Measurements from ENCODE around the gene ABLIM2. TPM values are rescaled to one million over a fixed set of nuclear protein-coding genes. Genes with fewer than 3 reads are reported as not detected.

ABLIM2 gene
- total RNA-seq, 6 experiments from 2014 or later: 0.14 TPM; not detected in 5

- Mint-ChIP-seq H3K27me3 (ENCODE audit: insufficient read depth) (peaks cover 6% of the 10 kb centered on the region), H3K9me3 (no peaks in the 10 kb centered on the region), H3K36me3 (ENCODE audit: low read depth) (peaks cover 42% of the 10 kb centered on the region), H3K27ac (peak overlapping the region; percentile 30), H3K4me3 (no peak overlapping the region), H3K4me1 (ENCODE audit: low read depth) (peaks cover 58% of the 10 kb centered on the region)
- TF ChIP-seq CTCF (IDR thresholded peaks at IDR 0.05): no peak
- no peak for DNase-seq
Observed at GRCh38 chr4:7917669-7918068, 240.9 kb downstream of the ABLIM2 start.

- Mint-ChIP-seq H3K4me1 (ENCODE audit: low read depth) (peaks cover 68% of the 10 kb centered on the region), H3K27me3 (ENCODE audit: insufficient read depth) (peaks cover 6% of the 10 kb centered on the region), H3K9me3 (no peaks in the 10 kb centered on the region), H3K36me3 (ENCODE audit: low read depth) (peaks cover 44% of the 10 kb centered on the region), H3K27ac (no peak overlapping the region), H3K4me3 (no peak overlapping the region)
- no peak for TF ChIP-seq CTCF (IDR thresholded peaks at IDR 0.05)
- DNase-seq: no peak
Observed at GRCh38 chr4:7915875-7916242, 242.8 kb downstream of the ABLIM2 start.

Small RNA genes lying within 50 kb of the gene (microRNA-seq; reads per million reads assigned to microRNA genes)
- not detected for gene MIR95

Other genes with a start within 250 kb of the ABLIM2 start
- 100 to 1,000 TPM in 5 of 6 experiments, 10 to 100 TPM in 1; 99.7 to 116 (median 107) TPM for gene AFAP1, start 219.0 kb downstream of the ABLIM2 start, total RNA-seq (2021; fragmentation: NEBNext Ultra II Directional; extraction: Animal tissue kit (Norgen Biotek cat#: 25700))
- gene SH3TC1, start 40.5 kb upstream of the ABLIM2 start, total RNA-seq (2021; fragmentation: NEBNext Ultra II Directional; extraction: Animal tissue kit (Norgen Biotek cat#: 25700)): 1 to 10 TPM in 2 of 6 experiments, under 1 TPM in 4; 0.34 to 1.4 (median 0.86) TPM
- 1 to 10 TPM; 4.2 to 7.0 (median 4.8) TPM for gene HTRA3, start 110.9 kb upstream of the ABLIM2 start, total RNA-seq (2021; fragmentation: NEBNext Ultra II Directional; extraction: Animal tissue kit (Norgen Biotek cat#: 25700))